Aorta (tissue), 5 donors: ENCODE results near the gene TKT. TPM values are rescaled to one million over a fixed set of nuclear protein-coding genes. Genes with fewer than 3 reads are reported as not detected.
A peak's percentile ranks its signal among the peaks of the same experiment; 100 is the strongest.

Source experiments
- ATAC-seq: fragments of 200-7000 bp; cut with Tn5 transposase; one replicate; pipeline ENCODE4 v1.9.1; 2022; ENCODE audit warnings: moderate library complexity; ENCODE audit not compliant: low FRiP score
- DNase-seq, 2 donors: peaks; one replicate each; pipeline ENCODE4 v3.0.0-alpha.2; 2020
- H3K27ac ChIP-seq, 2 donors: one replicate each; pipeline ENCODE4 v1.5.1; 2013; ENCODE audit warnings: low read length in 2 of 2, mild to moderate bottlenecking in 2 of 2, moderate library complexity in 2 of 2, control low read depth in 1 of 2, inconsistent platforms in 1 of 2, low read depth in 1 of 2
- H3K27me3 ChIP-seq, 2 donors: one replicate each; pipeline ENCODE4 v1.6.1; 2013; ENCODE audit warnings: control low read depth in 1 of 2, low read length in 1 of 2, mild to moderate bottlenecking in 1 of 2, moderate library complexity in 1 of 2; ENCODE audit not compliant: insufficient read depth in 2 of 2, control insufficient read depth in 1 of 2
- H3K36me3 ChIP-seq, 2 donors: one replicate each; pipeline ENCODE4 v1.6.1; 2013; ENCODE audit warnings: control low read depth in 1 of 2, low read length in 1 of 2, mild to moderate bottlenecking in 1 of 2; ENCODE audit not compliant: insufficient read depth in 2 of 2, control insufficient read depth in 1 of 2
- H3K4me1 ChIP-seq, 2 donors: one replicate each; pipeline ENCODE4 v1.6.1; 2013; ENCODE audit warnings: low read length in 2 of 2, control low read depth in 1 of 2, mild to moderate bottlenecking in 1 of 2, moderate library complexity in 1 of 2; ENCODE audit not compliant: insufficient read depth in 2 of 2, control insufficient read depth in 1 of 2
- H3K4me3 ChIP-seq, 2 donors: one replicate each; pipeline ENCODE4 v1.5.1; 2013; ENCODE audit warnings: low read length in 2 of 2, control low read depth in 1 of 2, mild to moderate bottlenecking in 1 of 2
- H3K9me3 ChIP-seq: one replicate; pipeline ENCODE4 v1.6.1; 2013; ENCODE audit warnings: mild to moderate bottlenecking, low read length; ENCODE audit not compliant: control insufficient read depth
- WGBS, 2 donors: extraction: QIAGEN DNeasy Blood & Tissue Kit; methylation state at CpG; one replicate each; pipeline ENCODE4 v1.1.7; 2013; 5-methylcytosine and 5-hydroxymethylcytosine counted together
- intact Hi-C, 2 donors: fragments of 100-400 bp; cut with DNase I; formaldehyde crosslinking; loops; one replicate each; pipeline versions ENCODE4 v1.14.2 to v1.15.0; 2022
- polyA plus RNA-seq, 2 donors: library from polyadenylated mRNA; stranded (reverse); fragments of 200-250 nt; gene quantifications; one replicate each; pipeline ENCODE4 v1.2.3, GENCODE V29; 2013
- total RNA-seq, 2 donors: library from RNA; stranded (reverse); fragmentation: NEBNext Ultra II Directional; extraction: Animal tissue kit (Norgen Biotek cat#: 25700); gene quantifications; one replicate each; pipeline ENCODE4 v1.2.1, GENCODE V29; 2021
- donor health status: healthy with polysubstance abuse.
- donor health status: Bipolar disorder and iron deficiency.
- donor health status: DM: no; HTN: no; CAD: no.
- donor health status: DM: no; HTN: no; CAD: no.
- donor health status: DM: yes; HTN: yes; CAD: no.

The TKT gene
- total and polyA plus RNA-seq, 4 donors: 92.4 to 208 (median 146) TPM

GRCh38 chr3:53219895-53220483, 35.8 kb downstream of the TKT start:
- Histone ChIP-seq H3K4me3 (no peak overlapping the region), H3K27me3 (no peaks in the 10 kb centered on the region), H3K9me3 (no peaks in the 10 kb centered on the region), H3K27ac (no peak overlapping the region), H3K4me1 (no peaks in the 10 kb centered on the region), H3K36me3 (peaks cover 0 to 10% of the 10 kb centered on the region in 2 donors)
- intact Hi-C loops: loop anchor here in 1 of 2 donors (5.0 kb wide), 1 partner anchor 492 kb away; no protein-coding TSS in a partner anchor
- DNase-seq (peak; percentile 90 to 95), ATAC-seq (peak; percentile 82)
- 44 to 45% methylated on average over 10 of the region's 10 CpGs for WGBS, 2 donors

GRCh38 chr3:53218131-53218530, 37.7 kb downstream of the TKT start:
- Histone ChIP-seq H3K27ac (no peak overlapping the region), H3K27me3 (no peaks in the 10 kb centered on the region), H3K9me3 (no peaks in the 10 kb centered on the region), H3K4me1 (no peaks in the 10 kb centered on the region), H3K36me3 (no peaks in the 10 kb centered on the region), H3K4me3 (no peak overlapping the region)
- DNase-seq: peak; percentile 57 to 62
- 68 to 76% methylated on average over 2 of the region's 2 CpGs for WGBS, 2 donors
- no peak for ATAC-seq
- intact Hi-C loops: no loop called here

GRCh38 chr3:53217175-53217574, 38.6 kb downstream of the TKT start:
- Histone ChIP-seq H3K9me3 (no peaks in the 10 kb centered on the region), H3K4me1 (no peaks in the 10 kb centered on the region), H3K27me3 (no peaks in the 10 kb centered on the region), H3K4me3 (no peak overlapping the region), H3K27ac (no peak overlapping the region), H3K36me3 (no peaks in the 10 kb centered on the region)
- ATAC-seq (no peak), DNase-seq (peak in 1 of 2 donors; percentile 21)
- WGBS, 2 donors: 56 to 69% methylated on average over 2 of the region's 2 CpGs
- intact Hi-C loops: no loop called here

GRCh38 chr3:53216723-53217122, 39.1 kb downstream of the TKT start:
- intact Hi-C loops: no loop called here
- Histone ChIP-seq H3K27me3 (no peaks in the 10 kb centered on the region), H3K4me1 (no peaks in the 10 kb centered on the region), H3K4me3 (no peak overlapping the region), H3K36me3 (no peaks in the 10 kb centered on the region), H3K27ac (no peak overlapping the region), H3K9me3 (no peaks in the 10 kb centered on the region)
- 28 to 30% methylated on average over 3 of the region's 3 CpGs for WGBS, 2 donors
- ATAC-seq (no peak), DNase-seq (no peak)

GRCh38 chr3:53215816-53216215, 40.0 kb downstream of the TKT start:
- ATAC-seq: no peak
- Histone ChIP-seq H3K27me3 (no peaks in the 10 kb centered on the region), H3K4me3 (no peak overlapping the region), H3K27ac (no peak overlapping the region), H3K36me3 (no peaks in the 10 kb centered on the region), H3K4me1 (no peaks in the 10 kb centered on the region), H3K9me3 (no peaks in the 10 kb centered on the region)
- DNase-seq: no peak
- intact Hi-C loops: no loop called here
- 62 to 65% methylated on average over 2 of the region's 2 CpGs for WGBS, 2 donors

GRCh38 chr3:53213276-53213675, 42.5 kb downstream of the TKT start:
- Histone ChIP-seq H3K27ac (no peak overlapping the region), H3K4me1 (no peaks in the 10 kb centered on the region), H3K36me3 (no peaks in the 10 kb centered on the region), H3K9me3 (peaks cover 1% of the 10 kb centered on the region), H3K4me3 (no peak overlapping the region), H3K27me3 (no peaks in the 10 kb centered on the region)
- ATAC-seq (no peak), DNase-seq (peak in 1 of 2 donors; percentile 55)
- WGBS, 2 donors: 88 to 92% methylated on average over 7 of the region's 7 CpGs
- intact Hi-C loops: no loop called here

- intact Hi-C loops: no loop called here
- Histone ChIP-seq H3K9me3 (peaks cover 1% of the 10 kb centered on the region), H3K4me1 (no peaks in the 10 kb centered on the region), H3K27me3 (no peaks in the 10 kb centered on the region), H3K27ac (no peak overlapping the region), H3K36me3 (no peaks in the 10 kb centered on the region), H3K4me3 (no peak overlapping the region)
- WGBS, 2 donors: 64% methylated on average over 9 of the region's 9 CpGs
- DNase-seq (no peak), ATAC-seq (no peak)
These were observed 43.8 kb downstream of the TKT start for GRCh38 chr3:53211706-53212702.

GRCh38 chr3:53202331-53203015, 53.3 kb downstream of the TKT start:
- intact Hi-C loops: no loop called here
- Histone ChIP-seq H3K27me3 (no peaks in the 10 kb centered on the region), H3K9me3 (no peaks in the 10 kb centered on the region), H3K4me1 (no peaks in the 10 kb centered on the region), H3K36me3 (no peaks in the 10 kb centered on the region), H3K27ac (no peak overlapping the region), H3K4me3 (no peak overlapping the region)
- WGBS, 2 donors: 75% methylated on average over 14 of the region's 14 CpGs
- DNase-seq: peak in 1 of 2 donors; percentile 60
- ATAC-seq: no peak
